ENCODE data around the gene CTNNA3.

DNA sequence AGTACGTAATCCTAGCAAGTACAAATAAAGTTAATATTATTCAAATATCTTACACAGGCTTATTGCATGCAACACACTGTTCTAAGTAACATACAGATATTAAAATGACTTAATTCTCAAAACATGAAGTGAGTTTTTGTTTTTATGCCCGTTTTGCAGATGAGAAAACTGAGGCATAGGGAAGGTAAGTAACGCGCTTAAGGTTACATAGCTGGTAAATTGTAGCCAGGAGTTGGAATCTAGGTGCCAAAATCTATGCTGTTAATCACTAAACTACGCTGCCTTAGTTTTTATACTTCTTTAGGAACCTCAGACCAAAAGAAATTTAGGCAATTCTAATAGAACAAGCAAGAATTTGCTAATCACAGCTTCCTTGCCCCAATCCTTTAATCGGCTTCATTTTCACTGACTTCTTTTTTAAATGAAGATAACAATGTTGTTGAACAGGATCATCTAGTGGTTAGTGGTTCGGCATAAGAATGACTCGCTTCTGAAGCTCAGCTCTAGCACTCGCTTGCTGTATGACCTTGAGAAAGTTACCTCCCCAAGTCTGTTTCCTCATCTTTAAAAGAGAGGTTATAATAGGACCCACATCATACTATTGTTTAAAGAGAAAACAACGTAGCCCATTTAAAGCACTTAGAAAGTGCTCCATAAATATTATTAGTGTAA is 771.2 kb downstream of the CTNNA3 start:
- TF ChIP-seq, protein P1, sequence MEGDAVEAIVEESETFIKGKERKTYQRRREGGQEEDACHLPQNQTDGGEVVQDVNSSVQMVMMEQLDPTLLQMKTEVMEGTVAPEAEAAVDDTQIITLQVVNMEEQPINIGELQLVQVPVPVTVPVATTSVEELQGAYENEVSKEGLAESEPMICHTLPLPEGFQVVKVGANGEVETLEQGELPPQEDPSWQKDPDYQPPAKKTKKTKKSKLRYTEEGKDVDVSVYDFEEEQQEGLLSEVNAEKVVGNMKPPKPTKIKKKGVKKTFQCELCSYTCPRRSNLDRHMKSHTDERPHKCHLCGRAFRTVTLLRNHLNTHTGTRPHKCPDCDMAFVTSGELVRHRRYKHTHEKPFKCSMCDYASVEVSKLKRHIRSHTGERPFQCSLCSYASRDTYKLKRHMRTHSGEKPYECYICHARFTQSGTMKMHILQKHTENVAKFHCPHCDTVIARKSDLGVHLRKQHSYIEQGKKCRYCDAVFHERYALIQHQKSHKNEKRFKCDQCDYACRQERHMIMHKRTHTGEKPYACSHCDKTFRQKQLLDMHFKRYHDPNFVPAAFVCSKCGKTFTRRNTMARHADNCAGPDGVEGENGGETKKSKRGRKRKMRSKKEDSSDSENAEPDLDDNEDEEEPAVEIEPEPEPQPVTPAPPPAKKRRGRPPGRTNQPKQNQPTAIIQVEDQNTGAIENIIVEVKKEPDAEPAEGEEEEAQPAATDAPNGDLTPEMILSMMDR (IDR thresholded peaks at IDR 0.05; ENCODE audit: insufficient read depth, low read length, poor library complexity, severe bottlenecking): no peak
- TF ChIP-seq EZH2phosphoT487 (conservative IDR thresholded peaks at IDR 0.05; ENCODE audit: low read length): no peak
